ENCODE data around the gene PALMD.

The PALMD gene

GRCh38 chr1:99645699-99646531 lies at the start of gene PALMD:
Gene PALMD, plus strand, starts transcription at chr1:99646113. Its CDS starts 205 bp downstream, at chr1:99646318.
- no peak for FAIRE-seq

- no peak for FAIRE-seq
Measured at GRCh38 chr1:99598738-99599411, 47.0 kb upstream of the PALMD start.

- no peak for FAIRE-seq
Measured at GRCh38 chr1:99599678-99600175, 46.2 kb upstream of the PALMD start.

GRCh38 chr1:99600782-99601181 lies 45.1 kb upstream of the PALMD start:
- FAIRE-seq = no peak

- no peak for FAIRE-seq
Measured at GRCh38 chr1:99601208-99601607, 44.7 kb upstream of the PALMD start.

GRCh38 chr1:99601709-99602403 lies 44.1 kb upstream of the PALMD start:
- FAIRE-seq = no peak

- no peak for FAIRE-seq
Measured at GRCh38 chr1:99602404-99602969, 43.4 kb upstream of the PALMD start.

GRCh38 chr1:99603699-99604560 lies 42.0 kb upstream of the PALMD start:
- FAIRE-seq = no peak

GRCh38 chr1:99606306-99606705 lies 39.6 kb upstream of the PALMD start:
- FAIRE-seq = no peak

- no peak for FAIRE-seq
Measured at GRCh38 chr1:99607590-99607989, 38.3 kb upstream of the PALMD start.

GRCh38 chr1:99608058-99608457 lies 37.9 kb upstream of the PALMD start:
- FAIRE-seq = no peak

- no peak for FAIRE-seq
Measured at GRCh38 chr1:99613716-99614115, 32.2 kb upstream of the PALMD start.

- FAIRE-seq = no peak
Measured at GRCh38 chr1:99614728-99615127, 31.2 kb upstream of the PALMD start.

GRCh38 chr1:99619583-99619982 lies 26.3 kb upstream of the PALMD start:
- FAIRE-seq = no peak

- FAIRE-seq = no peak
Measured at GRCh38 chr1:99621340-99621901, 24.5 kb upstream of the PALMD start.

GRCh38 chr1:99622702-99623347 lies 23.1 kb upstream of the PALMD start:
- FAIRE-seq = no peak

- FAIRE-seq = no peak
Measured at GRCh38 chr1:99623554-99623953, 22.4 kb upstream of the PALMD start.

GRCh38 chr1:99627615-99628014 lies 18.3 kb upstream of the PALMD start:
- FAIRE-seq = no peak

GRCh38 chr1:99629164-99629563 lies 16.7 kb upstream of the PALMD start:
- no peak for FAIRE-seq

- FAIRE-seq = no peak
Measured at GRCh38 chr1:99634971-99635624, 10.8 kb upstream of the PALMD start.

GRCh38 chr1:99635664-99636063 lies 10.2 kb upstream of the PALMD start:
- no peak for FAIRE-seq
